HepG2 (cell line): Measurements from ENCODE around the gene PDE1C. TPM values are rescaled to one million over a fixed set of nuclear protein-coding genes. Genes with fewer than 3 reads are reported as not detected.

Source experiments
- ATAC-seq: fragments of 200-7000 bp; cut with Tn5 transposase; 3 replicates; pipeline ENCODE4 v1.9.1; 2020; ENCODE audit warnings: mild to moderate bottlenecking, moderate library complexity
- BruUV-seq: library from RNA; stranded (reverse); fragments of 400-500 nt; replicated peaks from 2 replicates; lab custom pipeline; 2021; lab: Mats Ljungman, UMichigan
- CTCF ChIA-PET: fragments of 300-600 bp; formaldehyde crosslinking; extraction: SDS; loops from one replicate; lab custom pipeline; 2021; ENCODE audit warnings: low total read pairs, inconsistent platforms, low intra/inter-chr PET ratio; lab: Yijun Ruan, JAX
- POLR2A ChIA-PET: fragments of 350-600 bp; sonication (Branson Sonifier 250); formaldehyde crosslinking; loops from one replicate; lab custom pipeline; 2020; ENCODE audit warnings: antibody characterized with exemption, inconsistent platforms; lab: Yijun Ruan, JAX
- DNase-seq: peaks from one replicate; pipeline ENCODE4 v3.0.0-alpha.2; 2015; ENCODE audit warnings: low spot score
- FAIRE-seq: peaks from 3 replicates; lab custom pipeline; 2011; peaks lifted over from hg19 to GRCh38; lab: Jason Lieb, UNC
- H2AFZ ChIP-seq: one replicate; pipeline ENCODE4 v1.6.1; 2011; ENCODE audit warnings: low read length, inconsistent platforms
- H3K27ac ChIP-seq: fragments of 300-600 bp; 3 replicates; pipeline ENCODE4 v1.8.0; 2011; ENCODE audit warnings: mixed run types, mild to moderate bottlenecking, mixed read lengths, low read length, inconsistent platforms; ENCODE audit not compliant: insufficient read depth; ENCODE audit errors: extremely low read length
- H3K27me3 ChIP-seq, 2 experiments: fragments of 200-600 bp in 1 of 2; 2 replicates in 1 of 2; 3 replicates in 1 of 2; pipeline versions ENCODE4 v1.6.0 to v1.8.0; 2011; ENCODE audit warnings: low read length in 2 of 2, mild to moderate bottlenecking in 2 of 2, moderate library complexity in 2 of 2, inconsistent platforms in 1 of 2; ENCODE audit not compliant: insufficient read depth in 2 of 2, control insufficient read depth in 1 of 2
- H3K36me3 ChIP-seq, 2 experiments: fragments of 200-600 bp in 1 of 2; replicated peaks in 1 of 2; 2 replicates in 1 of 2; 3 replicates in 1 of 2; pipeline versions ENCODE4 v1.5.1 to v1.8.0; 2011; ENCODE audit warnings: low read length in 2 of 2, inconsistent platforms in 1 of 2; ENCODE audit not compliant: insufficient read depth in 2 of 2, control insufficient read depth in 1 of 2
- H3K4me1 ChIP-seq: 2 replicates; pipeline ENCODE4 v1.5.1; 2012; ENCODE audit warnings: low read length, inconsistent platforms; ENCODE audit not compliant: insufficient read depth
- H3K4me2 ChIP-seq: 2 replicates; pipeline ENCODE4 v1.6.0; 2011; ENCODE audit warnings: low read depth, low read length, inconsistent platforms
- H3K4me3 ChIP-seq, 3 experiments: fragments of 200-600 bp in 1 of 3; sonication (generic), shearing (Covaris generic) in 1 of 3; replicated peaks in 1 of 3; 2 replicates each; pipeline ENCODE4 v1.5.1; 2011 to 2016; ENCODE audit warnings: low read length in 3 of 3, inconsistent platforms in 2 of 3, low read depth in 2 of 3, mild to moderate bottlenecking in 2 of 3, control low read depth in 1 of 3, mixed read lengths in 1 of 3; ENCODE audit not compliant: insufficient read depth in 1 of 3
- H3K79me2 ChIP-seq: one replicate; pipeline ENCODE4 v1.6.1; 2011; ENCODE audit warnings: low read length, inconsistent platforms; ENCODE audit not compliant: insufficient read depth
- H3K9ac ChIP-seq: 2 replicates; pipeline ENCODE4 v1.6.0; 2011; ENCODE audit warnings: mild to moderate bottlenecking, low read depth, low read length, inconsistent platforms; ENCODE audit not compliant: insufficient read depth
- H3K9me3 ChIP-seq: 2 replicates; pipeline ENCODE4 v1.5.1; 2012; ENCODE audit warnings: mild to moderate bottlenecking, low read length
- H4K20me1 ChIP-seq: 2 replicates; pipeline ENCODE4 v1.6.0; 2011; ENCODE audit warnings: inconsistent platforms, mild to moderate bottlenecking, low read length, moderate library complexity; ENCODE audit not compliant: insufficient read depth
- BRD4 ChIP-seq: sonication (generic); formaldehyde crosslinking; IDR thresholded peaks from 2 replicates; pipeline ENCODE4 v1.4.0; 2020; ENCODE audit warnings: missing genetic modification reagents
- CBX1 ChIP-seq: IDR thresholded peaks from one replicate; pipeline ENCODE4 v1.6.1; 2016; ENCODE audit warnings: antibody characterized with exemption, low read depth
- GTF3A ChIP-seq: sonication (generic); formaldehyde crosslinking; conservative IDR thresholded peaks from 2 replicates; pipeline ENCODE4 v1.4.0; 2020; ENCODE audit warnings: mild to moderate bottlenecking, missing genetic modification reagents
- KDM1A ChIP-seq: IDR thresholded peaks from 2 replicates; pipeline ENCODE4 v1.6.1; 2016; ENCODE audit warnings: missing compliant biosample characterization
- MAF1 ChIP-seq: sonication (generic); formaldehyde crosslinking; IDR thresholded peaks from 2 replicates; pipeline ENCODE4 v1.5.0; 2020; ENCODE audit warnings: missing genetic modification reagents, borderline replicate concordance
- MAFG ChIP-seq: sonication (generic); formaldehyde crosslinking; IDR thresholded peaks from 2 replicates; pipeline ENCODE4 v1.5.1; 2020; ENCODE audit warnings: mild to moderate bottlenecking, missing genetic modification reagents
- NFE2 ChIP-seq: sonication (generic); formaldehyde crosslinking; IDR thresholded peaks from 2 replicates; pipeline ENCODE4 v1.4.0; 2020; ENCODE audit warnings: missing genetic modification reagents
- NFYC ChIP-seq: IDR thresholded peaks from 2 replicates; pipeline ENCODE4 v1.6.1; 2016; ENCODE audit warnings: missing genetic modification reagents, missing compliant biosample characterization
- NR3C1 ChIP-seq: sonication (generic); formaldehyde crosslinking; IDR thresholded peaks from 2 replicates; pipeline ENCODE4 v1.4.0; 2020; ENCODE audit warnings: missing genetic modification reagents
- POGZ ChIP-seq: sonication (generic); formaldehyde crosslinking; IDR thresholded peaks from 2 replicates; pipeline ENCODE4 v1.4.0; 2020; ENCODE audit warnings: mild to moderate bottlenecking, missing genetic modification reagents
- POLR2A ChIP-seq, 2 experiments: IDR thresholded peaks; 2 replicates each; pipeline ENCODE4 v1.6.1; 2011; ENCODE audit warnings: low read depth in 2 of 2, low read length in 2 of 2, mild to moderate bottlenecking in 1 of 2, moderate library complexity in 1 of 2; ENCODE audit not compliant: insufficient read depth in 1 of 2
- TRIM24 ChIP-seq: sonication (generic); formaldehyde crosslinking; IDR thresholded peaks from 2 replicates; pipeline ENCODE4 v1.8.0; 2022; ENCODE audit warnings: mild to moderate bottlenecking, missing genetic modification reagents
- ZFYVE20 ChIP-seq: sonication (generic); formaldehyde crosslinking; IDR thresholded peaks from 2 replicates; pipeline ENCODE4 v1.8.0; 2023; ENCODE audit warnings: low read depth, mild to moderate bottlenecking, moderate library complexity, missing genetic modification reagents, borderline replicate concordance
- WGBS: methylation state at CpG from one replicate; pipeline ENCODE4 v1.1.6; 2017; ENCODE audit warnings: low lambda C conversion rate; 5-methylcytosine and 5-hydroxymethylcytosine counted together
- in situ Hi-C: cut with HindIII; loops from 2 replicates; pipeline ENCODE4 v1.10.0; 2017; ENCODE audit warnings: low pct_unique_long_range_greater_than_20kb; ENCODE audit not compliant: extremely low pct_ligation_motif_present
- intact Hi-C: fragments of 100-400 bp; cut with micrococcal nuclease; formaldehyde crosslinking; loops from one replicate; pipeline ENCODE4 v1.10.0; 2022; ENCODE audit not compliant: unreplicated experiment
- polyA plus RNA-seq, 8 experiments: library from polyadenylated mRNA; depleted of rRNA in 3 of 8; stranded (reverse) in 7 of 8; unstranded in 1 of 8; fragments of >200 nt; fragmentation: Illumina TruSeq in 4 of 8; extraction: Trizol in 4 of 8; gene quantifications; 2 replicates each; pipeline versions ENCODE4 v1.2.1 to v1.2.3, GENCODE V29; 2011 to 2016; ENCODE audit warnings: low read depth in 4 of 8, missing spikeins in 1 of 8, mixed read lengths in 1 of 8; ENCODE audit not compliant: insufficient read depth in 1 of 8
- total RNA-seq, 5 experiments: library from RNA; depleted of rRNA; stranded (reverse); fragments of >200 nt; fragmentation: Illumina TruSeq; extraction: Trizol; gene quantifications; 2 replicates each; pipeline ENCODE4 v1.2.3, GENCODE V29; 2016; ENCODE audit warnings: low read depth in 1 of 5
- TF ChIP-seq, protein P1 (sequence below): sonication (generic); formaldehyde crosslinking; IDR thresholded peaks from 2 replicates; pipeline ENCODE4 v1.4.0; 2020; ENCODE audit warnings: missing genetic modification reagents, borderline replicate concordance
- TF ChIP-seq, protein P2 (sequence below): sonication (generic); formaldehyde crosslinking; IDR thresholded peaks from 2 replicates; pipeline ENCODE4 v1.5.1; 2020; ENCODE audit warnings: mild to moderate bottlenecking, missing genetic modification reagents, moderate library complexity
- TF ChIP-seq, protein P3 (sequence below): sonication (generic); formaldehyde crosslinking; IDR thresholded peaks from 2 replicates; pipeline ENCODE4 v1.4.0; 2020; ENCODE audit warnings: missing genetic modification reagents, borderline replicate concordance

PDE1C gene
- total and polyA plus RNA-seq, 2 of the 13 experiments (the other 11 are each of a cell fraction or from before 2014, with no cell fraction given): not detected

DNA sequence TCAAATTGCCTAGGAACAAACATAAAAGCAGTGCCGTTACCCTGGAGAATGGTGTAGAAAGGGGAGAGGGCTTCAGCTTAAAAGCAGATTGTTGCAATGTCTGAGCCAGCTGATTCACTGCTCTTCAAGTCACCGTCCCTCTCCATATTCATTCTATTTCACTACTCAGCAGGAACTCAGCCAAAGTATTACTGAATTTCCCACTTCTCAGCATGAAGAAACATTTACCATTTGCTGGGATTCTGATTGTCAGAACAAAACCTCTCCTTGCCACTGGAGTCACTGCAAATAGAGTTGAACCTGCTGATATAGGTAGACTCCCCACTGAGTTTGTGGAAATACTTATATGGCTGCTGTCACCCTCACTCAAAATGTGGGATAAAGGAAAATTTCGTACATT, 311.5 kb downstream of the PDE1C start (continued):
- TF ChIP-seq, protein P1, sequence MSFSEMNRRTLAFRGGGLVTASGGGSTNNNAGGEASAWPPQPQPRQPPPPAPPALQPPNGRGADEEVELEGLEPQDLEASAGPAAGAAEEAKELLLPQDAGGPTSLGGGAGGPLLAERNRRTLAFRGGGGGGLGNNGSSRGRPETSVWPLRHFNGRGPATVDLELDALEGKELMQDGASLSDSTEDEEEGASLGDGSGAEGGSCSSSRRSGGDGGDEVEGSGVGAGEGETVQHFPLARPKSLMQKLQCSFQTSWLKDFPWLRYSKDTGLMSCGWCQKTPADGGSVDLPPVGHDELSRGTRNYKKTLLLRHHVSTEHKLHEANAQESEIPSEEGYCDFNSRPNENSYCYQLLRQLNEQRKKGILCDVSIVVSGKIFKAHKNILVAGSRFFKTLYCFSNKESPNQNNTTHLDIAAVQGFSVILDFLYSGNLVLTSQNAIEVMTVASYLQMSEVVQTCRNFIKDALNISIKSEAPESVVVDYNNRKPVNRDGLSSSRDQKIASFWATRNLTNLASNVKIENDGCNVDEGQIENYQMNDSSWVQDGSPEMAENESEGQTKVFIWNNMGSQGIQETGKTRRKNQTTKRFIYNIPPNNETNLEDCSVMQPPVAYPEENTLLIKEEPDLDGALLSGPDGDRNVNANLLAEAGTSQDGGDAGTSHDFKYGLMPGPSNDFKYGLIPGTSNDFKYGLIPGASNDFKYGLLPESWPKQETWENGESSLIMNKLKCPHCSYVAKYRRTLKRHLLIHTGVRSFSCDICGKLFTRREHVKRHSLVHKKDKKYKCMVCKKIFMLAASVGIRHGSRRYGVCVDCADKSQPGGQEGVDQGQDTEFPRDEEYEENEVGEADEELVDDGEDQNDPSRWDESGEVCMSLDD (CRISPR knock-in tag): no peak
- TF ChIP-seq CBX1 (no peak), MAFG (CRISPR knock-in tag) (no peak), ZFYVE20 (no peak)
- TF ChIP-seq, protein P2, sequence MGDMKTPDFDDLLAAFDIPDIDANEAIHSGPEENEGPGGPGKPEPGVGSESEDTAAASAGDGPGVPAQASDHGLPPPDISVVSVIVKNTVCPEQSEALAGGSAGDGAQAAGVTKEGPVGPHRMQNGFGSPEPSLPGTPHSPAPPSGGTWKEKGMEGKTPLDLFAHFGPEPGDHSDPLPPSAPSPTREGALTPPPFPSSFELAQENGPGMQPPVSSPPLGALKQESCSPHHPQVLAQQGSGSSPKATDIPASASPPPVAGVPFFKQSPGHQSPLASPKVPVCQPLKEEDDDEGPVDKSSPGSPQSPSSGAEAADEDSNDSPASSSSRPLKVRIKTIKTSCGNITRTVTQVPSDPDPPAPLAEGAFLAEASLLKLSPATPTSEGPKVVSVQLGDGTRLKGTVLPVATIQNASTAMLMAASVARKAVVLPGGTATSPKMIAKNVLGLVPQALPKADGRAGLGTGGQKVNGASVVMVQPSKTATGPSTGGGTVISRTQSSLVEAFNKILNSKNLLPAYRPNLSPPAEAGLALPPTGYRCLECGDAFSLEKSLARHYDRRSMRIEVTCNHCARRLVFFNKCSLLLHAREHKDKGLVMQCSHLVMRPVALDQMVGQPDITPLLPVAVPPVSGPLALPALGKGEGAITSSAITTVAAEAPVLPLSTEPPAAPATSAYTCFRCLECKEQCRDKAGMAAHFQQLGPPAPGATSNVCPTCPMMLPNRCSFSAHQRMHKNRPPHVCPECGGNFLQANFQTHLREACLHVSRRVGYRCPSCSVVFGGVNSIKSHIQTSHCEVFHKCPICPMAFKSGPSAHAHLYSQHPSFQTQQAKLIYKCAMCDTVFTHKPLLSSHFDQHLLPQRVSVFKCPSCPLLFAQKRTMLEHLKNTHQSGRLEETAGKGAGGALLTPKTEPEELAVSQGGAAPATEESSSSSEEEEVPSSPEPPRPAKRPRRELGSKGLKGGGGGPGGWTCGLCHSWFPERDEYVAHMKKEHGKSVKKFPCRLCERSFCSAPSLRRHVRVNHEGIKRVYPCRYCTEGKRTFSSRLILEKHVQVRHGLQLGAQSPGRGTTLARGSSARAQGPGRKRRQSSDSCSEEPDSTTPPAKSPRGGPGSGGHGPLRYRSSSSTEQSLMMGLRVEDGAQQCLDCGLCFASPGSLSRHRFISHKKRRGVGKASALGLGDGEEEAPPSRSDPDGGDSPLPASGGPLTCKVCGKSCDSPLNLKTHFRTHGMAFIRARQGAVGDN (CRISPR knock-in tag): no peak

DNA sequence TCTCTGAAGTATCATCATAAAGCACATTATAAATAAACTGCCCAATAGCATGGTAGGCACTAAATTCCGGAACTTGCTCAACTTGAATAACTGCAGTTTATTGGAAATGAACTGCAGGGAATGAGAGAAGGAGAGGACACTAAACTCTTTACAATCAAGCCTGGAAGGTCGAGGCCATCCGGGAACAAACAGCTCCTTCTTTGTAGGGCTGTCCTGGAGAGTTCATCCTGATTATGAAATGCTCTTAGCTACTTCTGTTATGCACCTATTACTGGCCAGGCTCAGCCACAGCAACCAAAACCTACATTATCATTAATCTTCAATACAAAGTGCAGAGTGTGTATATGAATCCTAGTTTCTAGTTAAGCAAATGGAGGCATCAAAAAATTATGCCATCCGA, 318.5 kb downstream of the PDE1C start:
- POLR2A ChIA-PET: no interaction called here
- intact Hi-C loops (no loop called here), in situ Hi-C loops (no loop called here)
- Histone ChIP-seq H3K4me1 (no peaks in the 10 kb centered on the region), H3K36me3 (no peaks in the 10 kb centered on the region), H3K9ac (no peak overlapping the region), H2AFZ (no peak overlapping the region), H3K79me2 (no peaks in the 10 kb centered on the region), H3K4me2 (no peak overlapping the region), H3K27me3 (no peaks in the 10 kb centered on the region), H3K4me3 (no peak overlapping the region), H3K27ac (no peak overlapping the region), H4K20me1 (no peaks in the 10 kb centered on the region), H3K9me3 (no peaks in the 10 kb centered on the region)
- BruUV-seq: no TSS peak
- 0% methylated on average over 4 of the region's 4 CpGs for WGBS
- FAIRE-seq (no peak), ATAC-seq (no peak), DNase-seq (no peak)
- CTCF ChIA-PET: no interaction called here
- no peak for TF ChIP-seq POGZ (CRISPR knock-in tag)
- no peak for TF ChIP-seq TRIM24 (CRISPR knock-in tag)
- no peak for TF ChIP-seq BRD4 (CRISPR knock-in tag)
- no peak for TF ChIP-seq NR3C1 (CRISPR knock-in tag)
- TF ChIP-seq, protein P3, sequence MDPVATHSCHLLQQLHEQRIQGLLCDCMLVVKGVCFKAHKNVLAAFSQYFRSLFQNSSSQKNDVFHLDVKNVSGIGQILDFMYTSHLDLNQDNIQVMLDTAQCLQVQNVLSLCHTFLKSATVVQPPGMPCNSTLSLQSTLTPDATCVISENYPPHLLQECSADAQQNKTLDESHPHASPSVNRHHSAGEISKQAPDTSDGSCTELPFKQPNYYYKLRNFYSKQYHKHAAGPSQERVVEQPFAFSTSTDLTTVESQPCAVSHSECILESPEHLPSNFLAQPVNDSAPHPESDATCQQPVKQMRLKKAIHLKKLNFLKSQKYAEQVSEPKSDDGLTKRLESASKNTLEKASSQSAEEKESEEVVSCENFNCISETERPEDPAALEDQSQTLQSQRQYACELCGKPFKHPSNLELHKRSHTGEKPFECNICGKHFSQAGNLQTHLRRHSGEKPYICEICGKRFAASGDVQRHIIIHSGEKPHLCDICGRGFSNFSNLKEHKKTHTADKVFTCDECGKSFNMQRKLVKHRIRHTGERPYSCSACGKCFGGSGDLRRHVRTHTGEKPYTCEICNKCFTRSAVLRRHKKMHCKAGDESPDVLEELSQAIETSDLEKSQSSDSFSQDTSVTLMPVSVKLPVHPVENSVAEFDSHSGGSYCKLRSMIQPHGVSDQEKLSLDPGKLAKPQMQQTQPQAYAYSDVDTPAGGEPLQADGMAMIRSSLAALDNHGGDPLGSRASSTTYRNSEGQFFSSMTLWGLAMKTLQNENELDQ (CRISPR knock-in tag): no peak
- TF ChIP-seq GTF3A (CRISPR knock-in tag): no peak
- no peak for TF ChIP-seq POLR2A (IDR thresholded peaks at IDR 0.05; ENCODE audit: insufficient read depth in 1 of 2, low read depth in 2 of 2, low read length in 2 of 2)
- TF ChIP-seq NFYC (CRISPR knock-in tag): no peak
- TF ChIP-seq MAF1 (CRISPR knock-in tag): no peak
- TF ChIP-seq KDM1A (CRISPR knock-in tag): no peak
- no peak for TF ChIP-seq NFE2
